Measurements from ENCODE around the gene MPZL1.

DNA sequence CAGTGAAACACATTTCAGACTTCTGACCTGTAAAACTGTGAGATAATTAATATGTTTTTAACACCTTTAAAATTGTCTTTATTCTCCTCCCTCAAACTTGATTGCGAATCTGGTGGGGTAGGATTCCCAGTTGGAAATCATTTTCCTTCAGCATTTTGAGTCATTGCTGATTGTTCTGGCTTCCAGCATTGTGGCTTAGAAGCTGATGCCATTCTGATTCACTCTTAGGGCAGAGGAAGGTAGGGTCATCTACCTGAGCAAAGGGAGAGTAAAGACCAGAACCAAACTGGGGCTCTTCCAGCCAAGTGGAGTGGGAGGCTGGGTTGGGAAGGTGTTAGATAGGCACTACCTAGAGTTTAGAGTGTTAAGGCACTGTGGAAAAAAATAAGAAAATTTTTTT is 61.2 kb downstream of the MPZL1 start:
- TF ChIP-seq, protein P1, sequence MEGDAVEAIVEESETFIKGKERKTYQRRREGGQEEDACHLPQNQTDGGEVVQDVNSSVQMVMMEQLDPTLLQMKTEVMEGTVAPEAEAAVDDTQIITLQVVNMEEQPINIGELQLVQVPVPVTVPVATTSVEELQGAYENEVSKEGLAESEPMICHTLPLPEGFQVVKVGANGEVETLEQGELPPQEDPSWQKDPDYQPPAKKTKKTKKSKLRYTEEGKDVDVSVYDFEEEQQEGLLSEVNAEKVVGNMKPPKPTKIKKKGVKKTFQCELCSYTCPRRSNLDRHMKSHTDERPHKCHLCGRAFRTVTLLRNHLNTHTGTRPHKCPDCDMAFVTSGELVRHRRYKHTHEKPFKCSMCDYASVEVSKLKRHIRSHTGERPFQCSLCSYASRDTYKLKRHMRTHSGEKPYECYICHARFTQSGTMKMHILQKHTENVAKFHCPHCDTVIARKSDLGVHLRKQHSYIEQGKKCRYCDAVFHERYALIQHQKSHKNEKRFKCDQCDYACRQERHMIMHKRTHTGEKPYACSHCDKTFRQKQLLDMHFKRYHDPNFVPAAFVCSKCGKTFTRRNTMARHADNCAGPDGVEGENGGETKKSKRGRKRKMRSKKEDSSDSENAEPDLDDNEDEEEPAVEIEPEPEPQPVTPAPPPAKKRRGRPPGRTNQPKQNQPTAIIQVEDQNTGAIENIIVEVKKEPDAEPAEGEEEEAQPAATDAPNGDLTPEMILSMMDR (IDR thresholded peaks at IDR 0.05) = no peak
- no peak for TF ChIP-seq POLR2A (IDR thresholded peaks at IDR 0.05)

Data from uterus (tissue), 2 donors.